K562 (cell line): ENCODE data around the gene FADD. TPM values are rescaled to one million over a fixed set of nuclear protein-coding genes. Genes with fewer than 3 reads are reported as not detected.

Experiments used
- ARID2 ChIP-seq: fragments of 450-650 bp; IDR thresholded peaks from 2 replicates; pipeline ENCODE4 v1.6.1; 2017; ENCODE audit warnings: antibody characterized with exemption, mild to moderate bottlenecking
- BMI1 ChIP-seq: fragments of 150-350 bp; IDR thresholded peaks from 2 replicates; pipeline ENCODE4 v1.6.1; 2014; ENCODE audit warnings: low read length
- CBX8 ChIP-seq: fragments of 200-600 bp; sonication (generic); IDR thresholded peaks from 2 replicates; pipeline ENCODE4 v1.6.1; 2012; ENCODE audit warnings: borderline replicate concordance, mixed run types, low read depth, mild to moderate bottlenecking, moderate library complexity, mixed read lengths, low read length, control low read depth, inconsistent platforms; ENCODE audit not compliant: poor library complexity, severe bottlenecking; ENCODE audit errors: extremely low read depth
- ID3 ChIP-seq, 2 experiments: fragments of 250-450 bp in 1 of 2; fragments of 450-650 bp in 1 of 2; sonication (Bioruptor Pico) in 1 of 2; IDR thresholded peaks; 2 replicates each; pipeline versions ENCODE4 v1.6.1 to v1.8.0; 2016 to 2021; ENCODE audit warnings: mild to moderate bottlenecking in 2 of 2, moderate library complexity in 2 of 2, missing compliant biosample characterization in 1 of 2, missing genetic modification characterization in 1 of 2
- ZBTB49 ChIP-seq: sonication (generic); formaldehyde crosslinking; IDR thresholded peaks from 2 replicates; pipeline ENCODE4 v1.8.0; 2022; ENCODE audit warnings: missing genetic modification reagents, mild to moderate bottlenecking, borderline replicate concordance
- ZBTB8A ChIP-seq: fragments of 450-650 bp; IDR thresholded peaks from 2 replicates; pipeline ENCODE4 v1.6.1; 2018; ENCODE audit warnings: mild to moderate bottlenecking, moderate library complexity; ENCODE audit not compliant: partially characterized antibody
- ZNF146 ChIP-seq: IDR thresholded peaks from one replicate; pipeline ENCODE4 v1.6.1; 2018; ENCODE audit warnings: missing compliant biosample characterization; ENCODE audit not compliant: unreplicated experiment
- ZNF318 ChIP-seq, 2 experiments: fragments of 450-650 bp; IDR thresholded peaks; 2 replicates each; pipeline ENCODE4 v1.6.1; 2016; ENCODE audit warnings: mild to moderate bottlenecking in 2 of 2, borderline replicate concordance in 1 of 2, low read depth in 1 of 2, moderate library complexity in 1 of 2
- ZNF324 ChIP-seq: fragments of 250-450 bp; sonication (Bioruptor Pico); IDR thresholded peaks from 2 replicates; pipeline ENCODE4 v1.4.0; 2020; ENCODE audit warnings: mild to moderate bottlenecking
- ZNF445 ChIP-seq: fragments of 250-450 bp; sonication (Bioruptor Pico); IDR thresholded peaks from 2 replicates; pipeline ENCODE4 v1.4.0; 2020; ENCODE audit warnings: low read depth, mild to moderate bottlenecking, moderate library complexity
- ZNF655 ChIP-seq: fragments of 250-450 bp; sonication (Bioruptor Pico); IDR thresholded peaks from 2 replicates; pipeline ENCODE4 v1.5.0; 2021
- ZNF699 ChIP-seq: fragments of 250-450 bp; sonication (Bioruptor Pico); IDR thresholded peaks from 2 replicates; pipeline ENCODE4 v1.8.0; 2021; ENCODE audit warnings: mild to moderate bottlenecking, moderate library complexity; ENCODE audit not compliant: insufficient replicate concordance
- polyA plus RNA-seq, 8 experiments: library from polyadenylated mRNA; depleted of rRNA in 4 of 8; stranded (reverse) in 5 of 8; unstranded in 3 of 8; fragments of >200 nt; fragmentation: Nextera tagmentation in 2 of 8; fragmentation: Illumina TruSeq in 1 of 8; extraction: Ambion mirVana in 2 of 8; extraction: Trizol in 1 of 8; gene quantifications; 2 replicates each; pipeline versions ENCODE4 v1.2.1 to v1.2.3, GENCODE V29; 2011 to 2014; ENCODE audit warnings: inconsistent platforms in 1 of 8, missing spikeins in 1 of 8
- total RNA-seq, 7 experiments: library from RNA; depleted of rRNA in 6 of 7; stranded (reverse); fragments of >200 nt in 6 of 7; fragmentation: Illumina TruSeq in 2 of 7; extraction: Trizol in 2 of 7; gene quantifications; 2 replicates each; pipeline versions ENCODE4 v1.2.1 to v1.2.3, GENCODE V29; 2011 to 2021; ENCODE audit warnings: low replicate concordance in 1 of 7

FADD gene
- total and polyA plus RNA-seq, 9 of the 15 experiments (the other 6 are each of a cell fraction or from before 2014, with no cell fraction given), result 0.29 to 26.9 (median 20.4) TPM

- TF ChIP-seq ZNF318 (IDR thresholded peaks at IDR 0.05; ENCODE audit: borderline replicate concordance in 1 of 2, low read depth in 1 of 2), result no peak
- TF ChIP-seq ZNF699 (CRISPR knock-in tag), result no peak
- no peak for TF ChIP-seq ZBTB49 (CRISPR knock-in tag)
- TF ChIP-seq CBX8, result no peak
- no peak for TF ChIP-seq ZNF655 (CRISPR knock-in tag)
- TF ChIP-seq ARID2, result no peak
- no peak for TF ChIP-seq ZBTB8A
- no peak for TF ChIP-seq ZNF445 (CRISPR knock-in tag)
- no peak for TF ChIP-seq BMI1
- no peak for TF ChIP-seq ZNF146 (CRISPR knock-in tag)
- no peak for TF ChIP-seq ZNF324 (CRISPR knock-in tag)
- TF ChIP-seq ID3 (CRISPR knock-in tag; IDR thresholded peaks at IDR 0.05), result no peak
- TF ChIP-seq ID3 (tag; IDR thresholded peaks at IDR 0.05), result no peak
Observed at GRCh38 chr11:70202920-70203750, at the start of gene FADD (continued).
